ENCODE data around the gene CLN6.

DNA sequence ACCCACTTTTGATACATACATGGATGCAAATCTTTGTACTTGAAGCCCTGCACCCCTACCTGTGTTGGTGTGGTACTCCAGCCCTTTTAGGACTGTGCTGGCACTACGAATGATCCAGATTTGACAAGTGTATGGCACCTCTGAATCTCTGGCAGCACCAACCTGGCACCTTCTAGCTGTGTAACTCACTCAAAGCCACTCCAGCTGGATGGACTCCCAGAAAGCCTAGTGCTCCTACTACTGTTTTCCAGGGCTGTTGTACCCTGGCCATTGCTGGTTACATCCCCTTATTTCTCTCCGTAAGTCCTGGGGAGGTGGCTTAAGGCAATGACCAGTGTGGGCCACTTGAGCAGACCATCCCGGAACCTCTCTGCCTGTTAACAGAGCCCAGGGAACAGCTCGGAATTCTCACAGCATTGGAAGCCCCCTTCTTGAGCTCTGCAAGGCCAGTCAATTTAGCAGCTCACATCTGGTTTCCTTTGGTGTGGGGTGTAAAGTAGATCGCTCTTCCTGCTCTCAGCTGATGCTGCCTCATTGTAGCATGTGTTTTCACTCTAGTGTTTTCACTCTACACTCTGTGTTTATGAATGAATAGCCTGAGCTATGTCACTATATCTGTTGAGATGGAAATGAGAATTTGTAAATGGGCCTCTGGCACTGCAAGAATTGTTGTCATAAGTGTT is 36.6 kb downstream of the CLN6 start:
- TF ChIP-seq, protein P1, sequence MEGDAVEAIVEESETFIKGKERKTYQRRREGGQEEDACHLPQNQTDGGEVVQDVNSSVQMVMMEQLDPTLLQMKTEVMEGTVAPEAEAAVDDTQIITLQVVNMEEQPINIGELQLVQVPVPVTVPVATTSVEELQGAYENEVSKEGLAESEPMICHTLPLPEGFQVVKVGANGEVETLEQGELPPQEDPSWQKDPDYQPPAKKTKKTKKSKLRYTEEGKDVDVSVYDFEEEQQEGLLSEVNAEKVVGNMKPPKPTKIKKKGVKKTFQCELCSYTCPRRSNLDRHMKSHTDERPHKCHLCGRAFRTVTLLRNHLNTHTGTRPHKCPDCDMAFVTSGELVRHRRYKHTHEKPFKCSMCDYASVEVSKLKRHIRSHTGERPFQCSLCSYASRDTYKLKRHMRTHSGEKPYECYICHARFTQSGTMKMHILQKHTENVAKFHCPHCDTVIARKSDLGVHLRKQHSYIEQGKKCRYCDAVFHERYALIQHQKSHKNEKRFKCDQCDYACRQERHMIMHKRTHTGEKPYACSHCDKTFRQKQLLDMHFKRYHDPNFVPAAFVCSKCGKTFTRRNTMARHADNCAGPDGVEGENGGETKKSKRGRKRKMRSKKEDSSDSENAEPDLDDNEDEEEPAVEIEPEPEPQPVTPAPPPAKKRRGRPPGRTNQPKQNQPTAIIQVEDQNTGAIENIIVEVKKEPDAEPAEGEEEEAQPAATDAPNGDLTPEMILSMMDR (IDR thresholded peaks at IDR 0.05; ENCODE audit: poor library complexity) = no peak
- TF ChIP-seq EZH2 (IDR thresholded peaks at IDR 0.05; ENCODE audit: borderline replicate concordance) = no peak
